B cell (primary cell): Measurements from ENCODE around the gene NR1D1. TPM values are rescaled to one million over a fixed set of nuclear protein-coding genes. Genes with fewer than 3 reads are reported as not detected.

Experiments used
- ATAC-seq: fragments of 200-7000 bp; cut with Tn5 transposase; one replicate; pipeline ENCODE4 v1.10.0; 2021; ENCODE audit warnings: low read depth, mild to moderate bottlenecking, moderate number of reproducible peaks, moderate library complexity
- CTCF ChIA-PET: fragments of 350-600 bp; sonication (Branson Sonifier 250); formaldehyde crosslinking; loops from one replicate; lab custom pipeline; 2021; ENCODE audit warnings: antibody characterized with exemption, inconsistent platforms; lab: Charles Lee
- POLR2A ChIA-PET: fragments of 350-600 bp; sonication (Branson Sonifier 250); formaldehyde crosslinking; loops from one replicate; lab custom pipeline; 2021; ENCODE audit warnings: antibody characterized with exemption; lab: Charles Lee
- DNase-seq: peaks from one replicate; pipeline ENCODE4 v3.0.0; 2013
- H2AFZ ChIP-seq: 2 replicates; pipeline ENCODE4 v1.6.1; 2012; ENCODE audit warnings: mild to moderate bottlenecking, low read depth, low read length; ENCODE audit not compliant: insufficient read depth, poor library complexity, severe bottlenecking
- H3K27ac ChIP-seq, 2 donors: 1 replicate in 1 of 2; 2 replicates in 1 of 2; pipeline ENCODE4 v1.5.1; 2012 to 2013; ENCODE audit warnings: low read length in 2 of 2, mild to moderate bottlenecking in 2 of 2, moderate library complexity in 1 of 2
- H3K27me3 ChIP-seq, 4 experiments: fragments of 200-600 bp in 1 of 4; sonication (generic) in 1 of 4; replicated peaks in 1 of 4; 1 replicate in 2 of 4; 2 replicates in 2 of 4; pipeline versions ENCODE4 v1.6.1 to v1.7.0; 2013 to 2016; ENCODE audit warnings: low read length in 3 of 4, mild to moderate bottlenecking in 2 of 4, mixed read lengths in 1 of 4, moderate library complexity in 1 of 4; ENCODE audit not compliant: insufficient read depth in 4 of 4, control insufficient read depth in 3 of 4; ENCODE audit errors: control extremely low read depth in 1 of 4
- H3K36me3 ChIP-seq, 2 experiments: replicated peaks in 1 of 2; 1 replicate in 1 of 2; 2 replicates in 1 of 2; pipeline versions ENCODE4 v1.6.1 to v1.7.1; 2013; ENCODE audit warnings: low read length in 1 of 2; ENCODE audit not compliant: insufficient read depth in 2 of 2, control insufficient read depth in 1 of 2; ENCODE audit errors: control extremely low read depth in 1 of 2, extremely low read depth in 1 of 2
- H3K4me1 ChIP-seq, 2 donors: fragments of 200-600 bp in 1 of 2; sonication (generic) in 1 of 2; 1 replicate in 1 of 2; 2 replicates in 1 of 2; pipeline versions ENCODE4 v1.5.1 to v1.6.1; 2013 to 2017; ENCODE audit warnings: low read length in 2 of 2; ENCODE audit not compliant: control insufficient read depth in 2 of 2, insufficient read depth in 2 of 2
- H3K4me2 ChIP-seq: replicated peaks from 2 replicates; pipeline ENCODE3; 2012; ENCODE audit warnings: mild to moderate bottlenecking, low read depth, low read length; ENCODE audit not compliant: poor library complexity, severe bottlenecking
- H3K4me3 ChIP-seq, 5 experiments: fragments of 200-600 bp in 1 of 5; sonication (generic) in 1 of 5; 1 replicate in 3 of 5; 2 replicates in 2 of 5; pipeline versions ENCODE4 v1.5.1 to v1.7.0; 2011 to 2016; ENCODE audit warnings: low read length in 4 of 5, mild to moderate bottlenecking in 4 of 5, low read depth in 2 of 5, control low read depth in 1 of 5, moderate library complexity in 1 of 5; ENCODE audit not compliant: insufficient read depth in 1 of 5; ENCODE audit errors: control extremely low read depth in 1 of 5, extremely low read depth in 1 of 5
- H3K79me2 ChIP-seq: fragments of 200-600 bp; sonication (generic); one replicate; pipeline ENCODE4 v1.6.0; 2016; ENCODE audit warnings: low read length; ENCODE audit not compliant: control insufficient read depth, insufficient read depth
- H3K9ac ChIP-seq: fragments of 200-600 bp; sonication (generic); 2 replicates; pipeline ENCODE4 v1.6.1; 2017; ENCODE audit warnings: mild to moderate bottlenecking, low read length, moderate library complexity
- H3K9me3 ChIP-seq, 3 donors: one replicate each; pipeline versions ENCODE4 v1.6.1 to v1.7.1; 2013; ENCODE audit warnings: low read length in 2 of 3; ENCODE audit not compliant: control insufficient read depth in 2 of 3, insufficient read depth in 1 of 3; ENCODE audit errors: control extremely low read depth in 1 of 3
- H4K20me1 ChIP-seq: 2 replicates; pipeline ENCODE4 v1.6.0; 2012; ENCODE audit warnings: mild to moderate bottlenecking, low read length; ENCODE audit not compliant: insufficient read depth, control insufficient read depth, poor library complexity, severe bottlenecking
- H3K27ac Mint-ChIP-seq: one replicate; pipeline ENCODE4 v1.8.0; 2021; ENCODE audit warnings: mixed read lengths
- H3K27me3 Mint-ChIP-seq: one replicate; pipeline ENCODE4 v1.8.0; 2021; ENCODE audit warnings: mixed read lengths
- H3K4me1 Mint-ChIP-seq: one replicate; pipeline ENCODE4 v1.8.0; 2021; ENCODE audit warnings: mixed read lengths
- H3K4me3 Mint-ChIP-seq: one replicate; pipeline ENCODE4 v1.8.0; 2021; ENCODE audit warnings: mixed read lengths
- H3K9me3 Mint-ChIP-seq: one replicate; pipeline ENCODE4 v1.8.0; 2022; ENCODE audit warnings: mixed read lengths; ENCODE audit not compliant: insufficient read depth
- EZH2 ChIP-seq: IDR thresholded peaks from 2 replicates; pipeline ENCODE4 v1.6.1; 2012; ENCODE audit warnings: borderline replicate concordance, low read depth, mild to moderate bottlenecking, moderate library complexity, low read length; ENCODE audit not compliant: insufficient read depth, poor library complexity, severe bottlenecking
- WGBS: methylation state at CpG from one replicate; pipeline ENCODE4 v1.1.5; 2013; ENCODE audit warnings: missing lambda C conversion rate; ENCODE audit not compliant: insufficient coverage; 5-methylcytosine and 5-hydroxymethylcytosine counted together
- intact Hi-C: fragments of 100-400 bp; cut with micrococcal nuclease; formaldehyde crosslinking; loops from one replicate; pipeline ENCODE4 v1.10.0; 2022
- polyA plus RNA-seq: library from polyadenylated mRNA; depleted of rRNA; stranded (reverse); fragments of >200 nt; gene quantifications from 2 replicates; pipeline ENCODE4 v1.2.3, GENCODE V29; 2012
- total RNA-seq, 2 donors: library from RNA; stranded (reverse); fragments of 120-200 nt in 1 of 2; gene quantifications; 1 replicate in 1 of 2; 2 replicates in 1 of 2; pipeline versions ENCODE4 v1.2.3 to v1.2.4, GENCODE V29; 2013 to 2022
- TF ChIP-seq, protein P1 (sequence below): fragments of 200-600 bp; IDR thresholded peaks from one replicate; pipeline ENCODE4 v1.8.0; 2022; ENCODE audit warnings: antibody characterized with exemption, mild to moderate bottlenecking

Gene NR1D1
- total and polyA plus RNA-seq, 2 donors (not counting 1 experiment from before 2014, with no cell fraction given): 6.7 to 7.7 TPM

DNA sequence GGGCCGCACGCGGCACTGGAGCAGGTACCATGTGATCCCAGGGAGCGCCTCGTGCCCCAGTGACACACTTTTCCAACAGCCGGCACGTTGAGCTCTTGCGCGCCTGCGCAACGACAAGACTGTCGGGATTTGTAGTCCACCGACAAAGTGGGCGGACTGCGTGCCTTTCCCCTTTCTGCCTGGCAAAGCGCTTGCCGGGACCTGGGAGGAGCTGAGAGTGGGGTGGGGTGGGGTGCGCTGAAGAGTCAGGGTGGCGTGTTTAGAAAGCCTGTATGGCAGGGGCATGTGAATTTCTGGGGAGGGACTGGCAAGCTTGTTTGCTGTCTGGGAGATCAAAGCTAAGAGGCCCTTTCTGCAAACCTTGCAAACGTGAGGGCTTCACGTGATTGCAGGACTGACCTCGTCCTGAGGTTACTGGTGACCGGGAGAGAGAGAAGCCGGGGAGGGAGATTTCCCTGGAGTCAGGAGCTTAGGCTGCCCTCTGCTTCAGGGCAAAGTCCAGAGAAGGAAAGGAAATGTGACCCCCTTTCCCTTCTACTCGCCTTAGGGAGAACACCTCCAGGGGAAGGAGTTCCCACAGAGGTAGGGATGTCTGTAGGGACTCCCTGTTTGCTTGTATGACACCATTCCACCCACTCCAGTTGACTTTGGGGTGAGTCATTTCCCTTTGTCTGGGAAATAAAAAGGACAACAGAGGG, 429 bp upstream of the NR1D1 start:
- peaks cover 43 to 54% of the 10 kb centered on the region in 2 donors for H3K4me1 ChIP-seq
- peak overlapping the region; percentile 89 for H3K27ac Mint-ChIP-seq
- POLR2A ChIA-PET: interaction anchor here (0.8 to 3.0 kb wide), 9 partner anchors 10 to 120 kb away, joined by 3 to 31 read pairs (median 4); partner anchors contain the start of genes CASC3, MED24, MSL1 and PSMD3
- peak; percentile 26 for ATAC-seq
- no peaks in the 10 kb centered on the region for H3K27me3 Mint-ChIP-seq
- 1% methylated on average over 23 of the region's 25 CpGs for WGBS
- H3K4me3 Mint-ChIP-seq: peak overlapping the region; percentile 77
- H4K20me1 ChIP-seq: no peaks in the 10 kb centered on the region
- intact Hi-C loops: loop anchor here (1.0 kb wide), 4 partner anchors 7 to 149 kb away; partner anchors contain the start of gene MED24
- H3K27ac ChIP-seq: peak overlapping the region; percentile 92 to 93
- H3K9me3 ChIP-seq: peaks cover 0 to 14% (median 0%) of the 10 kb centered on the region in 3 donors
- peaks cover 0 to 10% of the 10 kb centered on the region in 2 experiments for H3K36me3 ChIP-seq
- peak overlapping the region; percentile 77 for H3K9ac ChIP-seq
- peak; percentile 90 for DNase-seq
- H3K4me3 ChIP-seq: peak overlapping the region; percentile 51 to 91 (median 78)
- H3K79me2 ChIP-seq: no peaks in the 10 kb centered on the region
- peaks cover 66% of the 10 kb centered on the region for H3K4me1 Mint-ChIP-seq
- TF ChIP-seq, protein P1, sequence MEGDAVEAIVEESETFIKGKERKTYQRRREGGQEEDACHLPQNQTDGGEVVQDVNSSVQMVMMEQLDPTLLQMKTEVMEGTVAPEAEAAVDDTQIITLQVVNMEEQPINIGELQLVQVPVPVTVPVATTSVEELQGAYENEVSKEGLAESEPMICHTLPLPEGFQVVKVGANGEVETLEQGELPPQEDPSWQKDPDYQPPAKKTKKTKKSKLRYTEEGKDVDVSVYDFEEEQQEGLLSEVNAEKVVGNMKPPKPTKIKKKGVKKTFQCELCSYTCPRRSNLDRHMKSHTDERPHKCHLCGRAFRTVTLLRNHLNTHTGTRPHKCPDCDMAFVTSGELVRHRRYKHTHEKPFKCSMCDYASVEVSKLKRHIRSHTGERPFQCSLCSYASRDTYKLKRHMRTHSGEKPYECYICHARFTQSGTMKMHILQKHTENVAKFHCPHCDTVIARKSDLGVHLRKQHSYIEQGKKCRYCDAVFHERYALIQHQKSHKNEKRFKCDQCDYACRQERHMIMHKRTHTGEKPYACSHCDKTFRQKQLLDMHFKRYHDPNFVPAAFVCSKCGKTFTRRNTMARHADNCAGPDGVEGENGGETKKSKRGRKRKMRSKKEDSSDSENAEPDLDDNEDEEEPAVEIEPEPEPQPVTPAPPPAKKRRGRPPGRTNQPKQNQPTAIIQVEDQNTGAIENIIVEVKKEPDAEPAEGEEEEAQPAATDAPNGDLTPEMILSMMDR: no peak
- no peak for TF ChIP-seq EZH2
- no peaks in the 10 kb centered on the region for H3K27me3 ChIP-seq
- no peaks in the 10 kb centered on the region for H3K9me3 Mint-ChIP-seq
- peak overlapping the region; percentile 70 for H2AFZ ChIP-seq
- H3K4me2 ChIP-seq: peak overlapping the region; percentile 90
- CTCF ChIA-PET: interaction anchor here (1.0 to 7.7 kb wide), 11 partner anchors 8 to 479 kb away, joined by 3 to 111 read pairs (median 6); partner anchors contain the start of genes CASC3, MED24 and THRA
